ENCODE results near the gene TUBB4A.

GRCh38 chr19:6482343-6482686 lies 19.8 kb downstream of the TUBB4A start:
- no peak for TF ChIP-seq CTCF (IDR thresholded peaks at IDR 0.05; ENCODE audit: borderline replicate concordance, extremely low read depth, low read length, poor library complexity, severe bottlenecking)
- TF ChIP-seq EZH2 (IDR thresholded peaks at IDR 0.05; ENCODE audit: borderline replicate concordance, low read depth, low read length, severe bottlenecking) = no peak

Measured in DND-41 (cell line).